GM12874 (cell line): ENCODE results near the gene SPATC1L.

Source experiments
- CTCF ChIP-seq: IDR thresholded peaks from 2 replicates; pipeline ENCODE4 v1.5.1; 2011; ENCODE audit warnings: low read depth, mild to moderate bottlenecking, control low read depth, low read length, moderate library complexity; ENCODE audit not compliant: insufficient read depth

SPATC1L gene

GRCh38 chr21:46124926-46125845, 59.1 kb downstream of the SPATC1L start:
- no peak for TF ChIP-seq CTCF

GRCh38 chr21:46124083-46124925, 60.0 kb downstream of the SPATC1L start:
- no peak for TF ChIP-seq CTCF

GRCh38 chr21:46122758-46123683, 61.2 kb downstream of the SPATC1L start:
- no peak for TF ChIP-seq CTCF

GRCh38 chr21:46122237-46122671, 62.0 kb downstream of the SPATC1L start:
- no peak for TF ChIP-seq CTCF

- TF ChIP-seq CTCF: no peak
Observed at GRCh38 chr21:46121286-46122221, 62.7 kb downstream of the SPATC1L start.

- TF ChIP-seq CTCF: no peak
Observed at GRCh38 chr21:46120301-46121285, 63.7 kb downstream of the SPATC1L start.
